HG03108 (cell line): ENCODE data around the gene SERPINA9.

ENCODE experiments used
- ATAC-seq: cut with Tn5 transposase; IDR thresholded peaks from one replicate; pipeline ENCODE4 v1.9.1; 2021; ENCODE audit warnings: moderate library complexity; ENCODE audit not compliant: unreplicated experiment

Gene SERPINA9

DNA sequence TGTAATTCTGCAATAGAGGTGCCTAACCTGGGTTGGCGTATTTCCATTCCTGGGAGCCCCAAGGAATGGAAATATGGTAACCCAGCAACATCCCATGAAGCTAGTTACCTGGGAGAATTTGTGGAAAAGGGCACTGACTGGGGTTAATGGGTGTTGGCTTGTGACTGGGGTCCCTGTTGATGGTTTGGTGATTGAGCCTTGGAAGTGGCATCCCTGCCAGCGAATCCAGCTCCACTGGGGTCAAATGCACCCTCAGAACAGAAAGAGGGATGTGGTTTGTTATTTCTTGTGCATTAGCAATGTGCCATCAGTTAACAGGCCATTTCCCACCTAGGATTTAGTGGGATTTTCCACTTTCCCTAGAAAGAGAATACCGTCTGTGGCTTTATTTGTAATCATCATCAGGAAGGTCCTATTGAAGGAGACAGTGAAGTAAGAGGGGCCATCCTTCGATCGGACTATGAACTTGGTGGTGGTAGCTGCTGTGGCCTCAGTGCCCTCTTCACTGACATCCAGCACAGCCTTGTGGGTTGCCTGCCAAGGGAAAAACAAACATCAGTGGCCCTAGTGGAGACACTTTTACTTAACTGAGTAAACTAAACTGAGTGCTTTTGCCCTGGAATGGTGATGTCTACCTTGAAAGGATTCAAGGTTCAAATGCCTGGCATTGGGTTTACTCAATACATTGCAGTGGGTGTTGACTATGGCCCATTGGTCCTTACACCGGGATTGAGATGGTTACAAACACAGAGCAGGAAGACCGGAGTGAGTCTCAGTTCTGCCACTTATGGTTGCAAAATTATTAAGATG lies 13.0 kb downstream of the SERPINA9 start:
- no peak for ATAC-seq

DNA sequence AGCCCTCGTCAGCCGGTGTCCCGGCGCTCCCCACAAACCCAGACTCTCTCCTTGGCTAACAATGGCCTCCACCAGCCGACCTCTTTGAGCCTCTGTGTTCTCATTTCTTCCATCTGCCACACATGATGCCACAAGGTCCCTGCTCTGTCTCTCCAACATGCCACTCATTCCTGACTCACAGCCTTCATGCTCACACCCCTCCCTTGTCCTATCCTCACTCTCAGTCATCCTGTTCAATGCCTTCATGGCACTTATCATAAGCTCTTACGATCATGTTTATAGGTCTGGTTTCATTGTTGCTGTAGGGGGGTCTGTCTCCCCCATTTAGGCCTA lies 13.8 kb downstream of the SERPINA9 start:
- ATAC-seq = no peak

DNA sequence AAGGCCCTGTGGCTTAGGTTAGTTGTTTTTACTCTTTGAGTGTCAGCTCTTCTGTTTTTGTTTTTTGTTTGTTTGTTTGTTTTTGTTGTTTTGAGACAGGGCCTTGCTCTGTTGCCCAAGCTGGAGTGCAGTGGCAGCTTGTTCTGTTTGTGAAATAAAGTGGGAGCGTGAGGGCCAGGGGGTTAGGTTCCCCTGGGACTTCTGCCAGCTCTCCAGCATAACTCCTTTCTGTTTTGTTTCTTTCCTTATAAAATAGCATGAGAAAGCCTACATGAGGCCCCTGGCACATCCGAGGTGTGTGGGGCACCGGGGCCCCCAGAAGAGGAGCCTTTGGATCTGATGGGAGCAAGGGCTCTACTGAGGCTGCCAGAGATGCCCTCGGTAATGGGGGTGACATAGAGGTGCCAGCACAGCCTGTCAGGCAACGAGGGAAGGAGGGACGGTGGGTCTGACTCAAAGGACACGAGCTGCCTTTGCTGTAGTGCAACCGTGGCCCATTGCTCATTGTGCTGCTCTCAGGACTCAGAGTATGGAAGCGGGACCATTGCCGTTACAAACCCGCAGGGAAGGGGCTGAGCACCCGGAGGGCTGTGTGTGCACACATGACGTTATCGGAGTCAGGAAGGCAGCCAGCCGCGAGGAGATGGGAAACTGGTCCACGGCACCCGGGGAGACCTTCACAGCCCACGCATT lies 14.3 kb downstream of the SERPINA9 start:
- ATAC-seq = no peak

DNA sequence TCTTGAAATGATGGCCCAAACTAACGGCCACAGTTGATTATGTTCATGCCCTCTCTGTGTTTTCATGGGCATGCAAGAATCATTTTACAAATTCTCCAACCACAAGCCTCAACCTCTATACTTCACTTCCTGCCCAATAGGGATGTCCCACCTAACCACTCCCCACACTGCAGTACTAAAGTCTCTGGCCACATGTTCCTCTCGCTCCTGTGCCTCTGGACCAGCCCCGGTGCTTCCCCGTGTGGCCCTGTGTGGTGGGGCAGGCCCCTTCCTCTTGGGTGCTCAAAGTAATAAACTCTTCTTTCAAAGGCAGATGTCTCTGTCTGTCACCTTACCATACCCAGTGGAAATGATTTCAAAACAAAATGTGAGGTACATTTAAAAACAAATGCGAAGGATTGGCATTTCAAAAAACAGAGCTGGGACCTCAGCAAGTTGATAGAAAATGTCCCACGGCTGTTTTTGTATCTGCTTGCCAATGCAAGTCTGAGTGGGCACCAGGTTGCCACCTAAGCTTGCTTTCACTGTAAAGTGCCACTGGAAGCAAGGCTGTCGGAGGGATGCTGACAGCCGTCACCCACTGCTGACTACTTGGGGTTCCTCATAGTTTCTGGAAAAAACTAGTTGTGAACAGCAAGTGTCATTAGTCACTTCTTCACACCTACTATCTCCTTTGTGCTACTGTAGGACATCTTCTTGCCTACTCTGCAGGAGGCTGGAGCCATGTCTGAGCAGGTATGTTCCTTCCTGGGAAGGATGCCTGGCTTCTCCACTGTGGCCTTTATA lies 15.2 kb downstream of the SERPINA9 start:
- ATAC-seq = no peak

DNA sequence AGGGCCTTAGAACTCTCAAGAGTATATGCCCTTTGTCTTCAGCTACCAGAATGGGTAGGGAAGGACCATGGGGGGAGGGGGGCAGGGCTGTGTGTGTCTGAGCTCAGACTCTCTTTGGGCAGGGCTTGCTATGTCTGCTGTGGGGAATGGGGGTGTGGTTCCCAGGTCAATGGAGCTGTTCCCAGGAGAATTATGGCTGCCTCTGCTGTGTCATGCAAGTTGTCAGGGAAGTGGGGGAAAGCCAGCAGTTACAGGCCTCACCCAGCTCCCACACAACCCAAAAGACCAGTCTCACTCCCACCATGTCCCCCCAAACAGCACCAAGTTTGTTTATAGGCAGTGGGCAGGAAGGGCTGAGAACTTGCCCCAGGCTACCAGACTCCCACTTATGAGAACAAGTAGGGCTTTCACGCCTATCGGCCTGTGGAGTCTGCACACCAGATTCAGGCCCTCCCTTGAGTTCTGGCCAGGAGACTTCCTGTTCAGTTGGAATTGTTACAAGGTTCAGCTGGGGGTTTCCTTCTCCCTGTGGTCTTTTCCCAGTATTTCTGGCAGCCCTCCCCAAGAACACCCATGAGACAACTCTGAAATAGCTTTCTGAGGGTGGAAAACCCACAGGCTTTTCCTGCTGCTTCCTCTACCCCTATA lies 17.3 kb downstream of the SERPINA9 start:
- no peak for ATAC-seq

DNA sequence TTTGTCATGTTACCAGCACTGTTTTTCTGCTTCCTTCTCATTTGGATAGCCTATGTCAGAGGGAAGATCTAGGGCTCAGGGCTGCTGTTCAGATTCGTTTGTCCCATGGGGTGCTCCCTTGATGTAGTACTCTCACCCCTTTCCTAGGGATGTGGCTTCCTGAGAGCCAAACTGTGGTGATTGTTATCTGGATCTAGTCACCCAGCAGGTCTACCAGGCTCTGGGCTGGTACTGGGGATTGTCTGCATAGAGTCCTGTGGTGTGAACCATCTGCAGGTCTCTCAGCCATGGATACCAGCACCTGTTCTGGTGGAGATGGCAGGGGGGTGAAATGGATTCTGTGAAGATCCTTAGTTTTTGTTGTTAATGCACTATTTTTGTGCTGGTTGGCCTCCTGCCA lies 17.9 kb downstream of the SERPINA9 start:
- ATAC-seq = no peak

DNA sequence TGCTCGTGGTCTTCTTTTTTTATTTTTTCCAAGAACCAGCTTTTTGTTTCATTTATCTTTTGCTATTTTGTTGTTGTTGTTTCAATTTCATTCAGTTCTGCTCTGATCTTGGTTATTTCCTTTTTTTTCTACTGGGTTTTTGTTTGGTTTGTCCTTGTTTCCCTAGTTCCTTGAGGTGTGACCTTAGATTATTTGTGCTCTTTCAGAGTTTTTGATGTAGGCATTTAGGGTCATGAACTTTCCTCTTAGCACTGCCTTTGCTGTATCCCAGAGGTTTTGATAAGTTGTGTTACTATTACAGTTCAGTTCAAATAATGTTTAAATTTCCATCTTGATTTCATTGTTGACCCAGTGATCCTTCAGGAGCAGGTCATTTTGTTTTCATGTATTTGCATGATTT lies 20.1 kb downstream of the SERPINA9 start:
- ATAC-seq = no peak

DNA sequence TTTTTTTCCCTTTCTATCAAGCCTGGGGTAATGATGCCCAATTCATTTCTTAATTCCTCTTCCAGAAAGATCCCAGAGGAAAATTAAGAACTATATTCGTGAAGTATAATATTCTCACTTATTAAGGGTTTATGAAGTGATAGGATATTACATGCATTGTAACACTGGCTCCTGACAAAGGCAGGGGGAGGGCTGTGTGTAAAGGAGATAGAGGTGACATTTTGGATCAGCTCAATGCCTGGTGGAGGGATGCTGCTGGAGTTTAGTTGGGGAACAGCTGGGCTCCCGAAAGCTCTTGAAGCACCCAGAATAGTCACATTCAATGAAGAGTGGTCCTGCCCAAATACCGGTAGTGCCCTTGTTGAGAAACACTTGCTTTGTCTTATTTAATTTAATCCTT lies 24.2 kb downstream of the SERPINA9 start:
- no peak for ATAC-seq

DNA sequence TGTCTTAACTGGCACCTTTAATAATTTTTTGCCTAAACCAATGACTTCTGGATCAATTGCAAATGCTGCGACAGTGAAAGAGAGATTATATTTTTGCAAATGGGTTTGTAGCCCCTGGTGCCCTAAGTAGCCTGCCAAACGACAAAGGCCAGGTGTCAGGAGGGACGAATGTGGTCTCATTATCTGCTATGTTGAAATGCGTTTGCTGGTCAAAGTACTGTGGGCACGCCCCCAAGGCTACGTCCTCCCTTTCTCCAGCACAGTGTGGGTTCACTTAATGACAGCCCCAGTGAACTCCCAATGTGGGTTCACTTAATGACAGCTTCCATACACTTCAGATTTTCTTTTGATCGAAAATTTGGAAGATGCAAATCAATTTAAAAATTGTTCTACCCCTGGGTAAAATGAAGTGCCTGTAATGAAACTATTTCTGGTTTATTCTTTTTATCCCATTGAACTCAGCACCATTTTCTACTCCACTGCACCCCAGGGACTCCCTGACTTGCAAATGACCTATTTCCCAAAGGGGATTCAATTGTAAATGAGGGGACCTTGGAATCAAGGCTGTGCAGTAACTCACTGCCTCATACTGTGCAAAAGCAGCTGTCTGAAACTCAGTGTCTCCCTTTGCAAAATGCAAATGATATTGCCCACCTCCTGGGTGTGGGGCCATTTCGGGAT lies 24.8 kb downstream of the SERPINA9 start:
- ATAC-seq = no peak

DNA sequence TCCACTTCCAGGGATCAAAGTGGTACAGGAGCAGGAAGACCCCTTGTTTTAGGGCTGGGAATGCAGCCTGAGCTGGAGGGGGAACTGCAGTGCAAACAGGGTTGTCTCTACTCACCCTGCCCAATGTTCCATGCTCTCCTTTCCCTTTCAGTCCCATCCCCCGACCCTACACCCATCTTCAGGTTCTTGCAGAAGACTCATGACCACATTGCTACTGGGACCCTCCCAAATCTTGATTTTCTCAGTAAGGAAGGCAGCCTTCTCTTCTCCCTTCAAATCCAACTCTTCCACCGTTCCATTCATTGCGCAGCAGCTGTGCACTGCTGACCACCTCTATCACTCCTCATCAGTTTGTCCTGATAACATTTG lies 25.3 kb downstream of the SERPINA9 start:
- no peak for ATAC-seq

DNA sequence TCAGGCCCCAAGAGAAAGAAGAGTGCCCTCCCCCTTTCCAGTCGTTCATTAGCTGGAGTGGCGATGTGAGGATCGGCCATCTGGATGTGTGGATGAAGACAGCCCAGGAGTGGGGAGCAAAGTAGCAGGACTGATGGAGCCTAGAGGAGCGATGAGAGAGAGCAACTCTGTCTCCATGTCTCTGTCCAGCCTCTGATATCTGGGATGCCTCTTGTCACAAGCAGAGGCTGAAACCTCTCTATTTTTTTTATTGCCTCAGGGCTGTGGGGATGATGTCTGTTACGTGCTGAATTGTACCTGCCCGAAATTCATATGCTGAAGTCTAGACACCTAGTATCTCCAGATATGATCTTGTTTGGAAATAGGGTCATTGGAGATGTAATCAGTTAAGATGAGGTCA lies 26.1 kb downstream of the SERPINA9 start:
- no peak for ATAC-seq

DNA sequence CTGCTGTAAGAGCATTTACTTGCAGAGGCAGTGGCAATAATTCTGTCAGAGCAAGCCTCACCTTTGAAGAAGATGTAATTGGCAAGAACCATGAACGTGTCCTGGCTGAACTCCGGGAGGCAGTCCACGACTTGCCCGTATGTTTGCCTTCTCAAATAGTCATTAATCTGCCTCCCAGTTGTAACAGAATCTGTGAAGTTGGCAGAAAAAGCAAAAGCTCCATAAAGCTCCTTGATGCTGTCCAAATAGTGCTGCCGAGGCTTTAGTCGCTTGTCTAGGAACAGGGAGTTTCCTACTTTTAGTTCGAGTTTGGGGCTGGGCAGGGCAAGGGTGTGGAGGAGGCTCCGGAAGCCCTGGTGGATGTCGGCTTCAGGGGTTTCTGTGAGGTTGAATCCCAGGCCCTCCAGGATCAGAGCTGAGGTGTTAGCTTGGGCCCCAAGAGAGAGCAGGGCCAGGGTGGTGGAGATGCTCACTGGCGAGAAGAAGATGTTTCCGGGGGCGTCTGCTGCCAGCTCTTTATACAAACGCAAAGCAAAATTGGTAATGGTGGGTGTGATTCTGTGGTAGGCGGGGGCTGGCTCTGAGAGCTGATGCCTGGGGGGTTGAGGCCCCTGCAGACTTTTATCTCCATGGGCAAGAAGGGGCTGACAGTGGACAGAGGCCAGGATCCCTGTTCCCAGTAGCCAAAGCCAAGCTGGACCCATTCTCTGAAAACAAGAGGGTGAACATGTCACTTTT lies 27.8 kb downstream of the SERPINA9 start:
- no peak for ATAC-seq

DNA sequence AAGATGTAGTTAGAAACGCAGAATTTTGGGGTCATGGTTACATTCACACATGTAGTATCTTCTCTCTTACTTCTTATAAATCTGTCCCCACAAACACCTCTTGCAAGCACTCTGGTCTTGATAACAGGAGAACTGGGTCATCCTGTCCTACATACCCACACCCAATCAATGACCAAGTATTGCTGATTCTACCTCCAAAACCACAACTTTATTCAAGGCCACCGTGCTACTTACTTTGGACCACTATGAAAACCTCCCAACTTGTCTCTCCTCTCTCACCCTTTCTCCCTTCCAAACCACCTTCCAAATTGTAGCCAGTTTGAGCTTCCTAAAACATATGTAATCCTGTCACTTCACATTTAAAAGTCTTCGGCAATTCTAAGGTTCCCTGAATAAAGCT lies 28.8 kb downstream of the SERPINA9 start:
- no peak for ATAC-seq

DNA sequence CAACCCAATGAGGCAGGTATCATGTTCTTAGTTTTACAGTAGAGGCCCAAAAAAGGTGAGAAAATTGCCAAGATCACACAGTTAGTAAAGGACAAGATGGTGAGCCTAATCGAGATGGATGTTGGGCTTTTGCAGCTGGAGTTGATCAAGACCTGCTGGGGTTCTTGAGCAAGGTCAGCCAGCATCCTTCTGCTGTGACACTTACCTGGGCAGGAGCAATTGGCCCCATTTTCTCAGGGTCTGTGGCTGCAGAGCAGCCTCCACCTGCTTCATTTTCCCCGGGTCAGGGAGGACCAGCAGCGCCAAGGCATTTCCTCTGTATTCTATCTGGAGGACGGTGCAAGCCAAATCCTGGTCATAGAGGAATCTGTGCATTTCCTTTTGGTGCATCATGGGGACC lies 29.9 kb downstream of the SERPINA9 start:
- no peak for ATAC-seq

DNA sequence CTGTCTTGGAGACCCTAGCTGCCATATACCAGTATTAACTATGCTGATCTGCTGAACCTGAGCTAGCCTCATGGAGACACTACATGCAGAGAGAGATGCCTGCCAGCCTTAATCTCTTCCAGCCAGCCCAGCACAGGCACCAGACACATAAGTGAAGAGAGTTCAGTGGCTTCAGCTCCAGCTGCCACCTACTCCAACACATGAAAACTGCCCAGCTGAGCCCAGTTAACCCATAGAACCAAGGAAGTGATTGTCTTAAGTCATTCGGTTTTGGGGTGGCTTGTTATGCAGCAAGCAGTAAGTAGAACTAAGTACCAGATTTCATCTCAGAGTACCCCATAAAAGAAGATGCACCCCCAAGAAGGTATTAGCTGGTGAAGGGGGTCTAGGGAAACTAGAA lies 31.0 kb downstream of the SERPINA9 start:
- no peak for ATAC-seq

DNA sequence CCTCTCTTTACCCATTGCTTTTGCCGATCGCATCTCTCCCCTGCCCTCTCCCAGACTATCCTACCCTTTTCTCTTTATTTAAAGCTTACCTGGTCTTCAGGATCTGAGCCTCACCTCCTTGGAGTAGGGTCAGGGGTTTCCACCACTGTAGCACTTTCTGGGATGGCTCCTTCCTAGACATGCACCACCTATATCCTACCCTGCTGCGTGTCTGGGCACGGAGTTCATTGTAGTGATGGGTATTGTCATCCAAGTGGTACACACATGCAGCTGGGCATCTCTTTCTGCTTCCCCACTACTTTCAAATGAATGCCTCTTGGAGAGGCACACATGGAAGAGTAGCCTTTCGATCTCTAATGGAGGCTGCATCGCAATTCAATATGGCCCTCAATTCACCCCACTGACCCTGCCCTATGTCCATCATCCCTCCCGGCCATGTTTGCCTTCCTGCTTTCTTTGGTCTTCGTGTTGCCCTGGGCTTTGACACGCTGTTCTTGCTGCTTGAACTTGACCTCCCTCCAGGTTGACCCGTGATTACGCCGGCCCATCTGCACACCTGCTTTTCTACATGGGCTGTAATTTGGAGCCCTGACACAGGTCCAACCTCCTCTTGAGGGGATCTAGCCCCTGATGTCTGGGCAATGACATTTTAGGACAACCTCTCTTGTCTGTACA lies 34.3 kb downstream of the SERPINA9 start:
- no peak for ATAC-seq

DNA sequence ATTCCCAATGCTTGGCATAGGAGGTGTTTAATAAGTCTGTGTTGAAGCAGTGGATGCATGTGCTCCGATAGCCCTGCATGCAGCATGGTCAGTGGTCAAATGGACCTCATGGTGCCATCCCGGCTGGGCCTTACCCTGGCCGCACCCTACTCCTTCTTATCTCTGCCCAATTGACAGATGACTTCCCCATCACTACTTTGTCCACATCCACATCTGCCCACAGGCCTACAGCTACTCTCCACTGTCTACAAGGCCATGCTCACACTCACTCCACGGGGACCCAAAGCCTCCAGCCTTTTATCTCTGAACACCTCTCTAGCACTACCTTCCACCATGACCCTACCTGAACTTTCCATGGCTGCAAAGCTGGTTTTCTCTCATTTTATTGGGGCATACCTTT lies 34.9 kb downstream of the SERPINA9 start:
- ATAC-seq = no peak

DNA sequence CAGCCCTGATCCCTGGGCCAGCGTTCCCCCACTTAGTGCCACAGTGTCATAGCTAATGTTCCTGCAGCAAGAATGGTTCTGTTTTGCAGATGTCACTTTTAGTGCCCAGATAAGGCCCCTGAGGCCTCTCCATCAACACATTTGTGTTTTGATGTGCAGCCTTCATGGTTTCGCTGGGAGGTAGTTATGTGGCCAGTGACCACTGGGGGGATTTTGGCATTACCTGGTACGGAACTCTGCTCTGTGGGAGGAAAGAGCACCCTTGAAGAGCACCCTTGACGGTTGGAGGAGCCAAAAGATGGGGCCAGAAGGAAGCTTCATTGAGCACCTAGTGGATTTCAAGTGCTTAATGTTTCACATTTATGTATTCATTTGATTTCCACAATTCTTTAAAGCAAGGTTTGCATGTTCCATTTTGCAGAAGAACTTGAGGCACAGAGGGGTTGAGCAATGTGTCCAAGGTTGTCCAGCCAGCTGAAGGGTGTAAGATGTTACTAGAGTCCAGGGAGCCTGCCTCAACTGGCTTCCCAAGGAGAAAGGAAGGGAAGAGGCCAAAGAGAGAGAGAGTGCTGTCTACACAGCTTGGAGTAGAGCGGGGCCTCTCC lies 36.4 kb downstream of the SERPINA9 start:
- no peak for ATAC-seq

DNA sequence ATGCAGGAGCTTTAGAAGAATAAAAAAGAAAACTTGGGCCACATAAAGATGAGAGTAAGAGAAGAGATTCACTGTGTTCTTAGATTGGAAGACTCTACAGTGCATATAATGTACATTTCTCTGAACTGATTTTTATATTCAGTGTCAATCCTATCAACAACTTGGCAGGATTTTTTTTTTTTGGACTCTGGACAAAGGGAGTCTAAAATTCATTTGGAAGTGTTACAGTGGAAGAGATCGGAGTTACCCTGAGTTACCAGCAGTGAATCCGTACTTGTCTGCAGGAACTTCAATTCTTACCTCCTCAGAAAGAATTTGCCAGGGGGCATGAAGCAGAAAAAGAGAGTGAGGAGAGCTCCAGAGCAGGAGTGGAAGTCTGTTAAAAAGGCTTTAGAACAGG lies 47.4 kb downstream of the SERPINA9 start:
- ATAC-seq = no peak
